Activated CD4-positive, alpha-beta T cell treated with anti-CD3 and anti-CD28 coated beads, Interleukin-2, amount 50 U/mL, for 4 hours (primary cell): ENCODE data around the gene OVOL2.

ENCODE experiments used
- DNase-seq, 2 experiments: peaks; one replicate each; pipeline ENCODE4 v3.0.0-alpha.2; 2020

The OVOL2 gene

GRCh38 chr20:18011951-18012645, 45.6 kb downstream of the OVOL2 start:
- no peak for DNase-seq

- DNase-seq = no peak
Measured at GRCh38 chr20:18011482-18011881, 46.2 kb downstream of the OVOL2 start.

- no peak for DNase-seq
Measured at GRCh38 chr20:18009116-18009515, 48.6 kb downstream of the OVOL2 start.

- no peak for DNase-seq
Measured at GRCh38 chr20:18007534-18008292, 50.0 kb downstream of the OVOL2 start.

- no peak for DNase-seq
Measured at GRCh38 chr20:18006684-18007083, 51.0 kb downstream of the OVOL2 start.

GRCh38 chr20:18005990-18006364, 51.7 kb downstream of the OVOL2 start:
- no peak for DNase-seq

- DNase-seq = no peak
Measured at GRCh38 chr20:18005170-18005989, 52.3 kb downstream of the OVOL2 start.

GRCh38 chr20:18004384-18005031, 53.2 kb downstream of the OVOL2 start:
- DNase-seq = no peak

- DNase-seq = no peak
Measured at GRCh38 chr20:18003897-18004296, 53.8 kb downstream of the OVOL2 start.

- DNase-seq = no peak
Measured at GRCh38 chr20:18001131-18001921, 56.4 kb downstream of the OVOL2 start.

GRCh38 chr20:17999566-17999965, 58.1 kb downstream of the OVOL2 start:
- DNase-seq = no peak

- DNase-seq = no peak
Measured at GRCh38 chr20:17998446-17998845, 59.3 kb downstream of the OVOL2 start.

- peak; percentile 6 to 19 for DNase-seq
Measured at GRCh38 chr20:17995967-17996819, 61.5 kb downstream of the OVOL2 start.

GRCh38 chr20:17993546-17993945, 64.2 kb downstream of the OVOL2 start:
- no peak for DNase-seq

GRCh38 chr20:17992847-17993513, 64.7 kb downstream of the OVOL2 start:
- no peak for DNase-seq

GRCh38 chr20:17992224-17992637, 65.5 kb downstream of the OVOL2 start:
- no peak for DNase-seq

- DNase-seq = no peak
Measured at GRCh38 chr20:17990278-17990972, 67.3 kb downstream of the OVOL2 start.

GRCh38 chr20:17987988-17988387, 69.7 kb downstream of the OVOL2 start:
- DNase-seq = no peak

- DNase-seq = no peak
Measured at GRCh38 chr20:17985388-17986018, 72.2 kb downstream of the OVOL2 start.

- no peak for DNase-seq
Measured at GRCh38 chr20:17976305-17976704, 81.4 kb downstream of the OVOL2 start.
